ENCODE data around the gene ZC3H18. TPM values are rescaled to one million over a fixed set of nuclear protein-coding genes. Genes with fewer than 3 reads are reported as not detected.

The ZC3H18 gene
- total RNA-seq, 1 experiment from 2014 or later: 57.8 TPM

DNA sequence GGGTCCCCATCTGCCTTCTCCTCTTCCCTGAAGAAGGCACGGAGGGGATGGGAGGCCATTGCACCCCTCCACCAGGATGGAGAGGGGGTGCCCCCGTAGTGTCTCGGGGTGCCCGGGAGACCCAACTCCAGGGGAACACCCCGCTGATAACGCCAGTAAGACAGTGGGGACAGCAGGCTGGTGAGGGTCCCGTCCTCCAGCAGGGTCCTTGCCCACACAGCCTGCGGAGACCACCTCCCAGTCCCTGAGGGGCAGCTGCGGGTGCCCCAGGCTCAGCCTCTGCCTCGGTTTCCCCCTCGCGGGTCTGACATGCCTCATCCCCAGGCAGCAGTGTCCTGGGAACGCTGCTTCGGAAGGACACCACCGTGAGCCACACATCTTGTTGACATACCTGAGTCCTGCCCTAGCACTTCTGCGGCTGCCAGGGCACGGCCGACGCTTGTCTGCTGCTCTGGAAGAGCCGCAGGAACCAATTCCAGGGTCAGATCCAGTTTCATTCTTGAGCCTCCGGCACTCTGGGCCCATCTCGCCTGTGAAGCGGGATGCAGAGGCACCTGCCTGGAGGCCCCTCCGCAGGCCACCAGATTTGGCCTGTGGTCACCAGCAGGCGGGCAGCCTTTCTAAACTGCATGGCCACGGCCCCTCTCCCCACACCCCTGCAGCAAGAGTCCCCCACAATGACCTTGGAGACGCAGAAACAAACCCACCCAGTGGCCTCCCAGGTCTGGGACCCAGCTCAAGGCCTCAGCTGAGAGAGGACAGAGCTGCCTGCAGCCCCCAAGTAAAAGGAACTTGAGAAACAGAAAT lies 39.9 kb upstream of the ZC3H18 start:
- no peaks in the 10 kb centered on the region for H3K9me3 ChIP-seq (ENCODE audit: control insufficient read depth in 1 of 2, insufficient read depth in 1 of 2, low read depth in 1 of 2, low read length in 2 of 2)
- H3K27ac ChIP-seq (ENCODE audit: low read depth, low read length): no peak overlapping the region
- no peak overlapping the region for H2AFZ ChIP-seq (ENCODE audit: low read depth, low read length, poor library complexity, severe bottlenecking)
- POLR2A ChIA-PET: no interaction called here
- H3K9ac ChIP-seq (ENCODE audit: low read length): no peak overlapping the region
- peaks cover 4 to 16% of the 10 kb centered on the region in 2 experiments for H3K4me1 ChIP-seq (ENCODE audit: control insufficient read depth in 1 of 2, insufficient read depth in 2 of 2, low read length in 2 of 2)
- no peak for DNase-seq (ENCODE audit: low read depth, low spot score)
- no peak overlapping the region for H3K4me2 ChIP-seq (ENCODE audit: low read length)
- intact Hi-C loops (cut with micrococcal nuclease): no loop called here
- H4K20me1 ChIP-seq (ENCODE audit: insufficient read depth): no peaks in the 10 kb centered on the region
- H3K36me3 ChIP-seq (ENCODE audit: control insufficient read depth in 1 of 2, insufficient read depth in 2 of 2, low read length in 2 of 2): peaks cover 0 to 2% of the 10 kb centered on the region in 2 experiments; a peak in 1 of 4 replicates
- RAD21 ChIA-PET (ENCODE audit: low non-redundant PET in 1 of 2, low total read pairs in 2 of 2, uncharacterized antibody in 2 of 2, unreplicated experiment in 2 of 2): no interaction called here
- TF ChIP-seq POLR2A (IDR thresholded peaks at IDR 0.05; ENCODE audit: borderline replicate concordance, extremely low read depth, insufficient read depth, insufficient read length) (no peak), RAD21 (IDR thresholded peaks at IDR 0.05; ENCODE audit: low read depth) (no peak), EGR1 (IDR thresholded peaks at IDR 0.05; ENCODE audit: low read depth) (no peak), ZFX (IDR thresholded peaks at IDR 0.05) (no peak), YY1 (IDR thresholded peaks at IDR 0.05; ENCODE audit: extremely low read depth, insufficient replicate concordance, low read depth, low read length) (no peak), TCF7L2 (IDR thresholded peaks at IDR 0.05; ENCODE audit: borderline replicate concordance, extremely low read depth, insufficient read depth, insufficient read length) (no peak), FOSL1 (IDR thresholded peaks at IDR 0.05; ENCODE audit: low read depth) (no peak), POLR2AphosphoS5 (IDR thresholded peaks at IDR 0.05; ENCODE audit: low read depth, low read length) (no peak), SRF (IDR thresholded peaks at IDR 0.05; ENCODE audit: low read depth) (no peak), ZNF274 (IDR thresholded peaks at IDR 0.05; ENCODE audit: low read depth, low read length) (no peak), SIN3A (IDR thresholded peaks at IDR 0.05; ENCODE audit: low read depth) (no peak), EZH2phosphoT487 (IDR thresholded peaks at IDR 0.05; ENCODE audit: borderline replicate concordance) (no peak), CBX3 (IDR thresholded peaks at IDR 0.05; ENCODE audit: low read depth) (no peak), ELF1 (IDR thresholded peaks at IDR 0.05; ENCODE audit: borderline replicate concordance, low read depth) (no peak), CEBPB (IDR thresholded peaks at IDR 0.05; ENCODE audit: low read depth) (no peak)
- TF ChIP-seq, protein P1, sequence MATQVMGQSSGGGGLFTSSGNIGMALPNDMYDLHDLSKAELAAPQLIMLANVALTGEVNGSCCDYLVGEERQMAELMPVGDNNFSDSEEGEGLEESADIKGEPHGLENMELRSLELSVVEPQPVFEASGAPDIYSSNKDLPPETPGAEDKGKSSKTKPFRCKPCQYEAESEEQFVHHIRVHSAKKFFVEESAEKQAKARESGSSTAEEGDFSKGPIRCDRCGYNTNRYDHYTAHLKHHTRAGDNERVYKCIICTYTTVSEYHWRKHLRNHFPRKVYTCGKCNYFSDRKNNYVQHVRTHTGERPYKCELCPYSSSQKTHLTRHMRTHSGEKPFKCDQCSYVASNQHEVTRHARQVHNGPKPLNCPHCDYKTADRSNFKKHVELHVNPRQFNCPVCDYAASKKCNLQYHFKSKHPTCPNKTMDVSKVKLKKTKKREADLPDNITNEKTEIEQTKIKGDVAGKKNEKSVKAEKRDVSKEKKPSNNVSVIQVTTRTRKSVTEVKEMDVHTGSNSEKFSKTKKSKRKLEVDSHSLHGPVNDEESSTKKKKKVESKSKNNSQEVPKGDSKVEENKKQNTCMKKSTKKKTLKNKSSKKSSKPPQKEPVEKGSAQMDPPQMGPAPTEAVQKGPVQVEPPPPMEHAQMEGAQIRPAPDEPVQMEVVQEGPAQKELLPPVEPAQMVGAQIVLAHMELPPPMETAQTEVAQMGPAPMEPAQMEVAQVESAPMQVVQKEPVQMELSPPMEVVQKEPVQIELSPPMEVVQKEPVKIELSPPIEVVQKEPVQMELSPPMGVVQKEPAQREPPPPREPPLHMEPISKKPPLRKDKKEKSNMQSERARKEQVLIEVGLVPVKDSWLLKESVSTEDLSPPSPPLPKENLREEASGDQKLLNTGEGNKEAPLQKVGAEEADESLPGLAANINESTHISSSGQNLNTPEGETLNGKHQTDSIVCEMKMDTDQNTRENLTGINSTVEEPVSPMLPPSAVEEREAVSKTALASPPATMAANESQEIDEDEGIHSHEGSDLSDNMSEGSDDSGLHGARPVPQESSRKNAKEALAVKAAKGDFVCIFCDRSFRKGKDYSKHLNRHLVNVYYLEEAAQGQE (IDR thresholded peaks at IDR 0.05; ENCODE audit: low read depth): no peak
- TF ChIP-seq, protein P2, sequence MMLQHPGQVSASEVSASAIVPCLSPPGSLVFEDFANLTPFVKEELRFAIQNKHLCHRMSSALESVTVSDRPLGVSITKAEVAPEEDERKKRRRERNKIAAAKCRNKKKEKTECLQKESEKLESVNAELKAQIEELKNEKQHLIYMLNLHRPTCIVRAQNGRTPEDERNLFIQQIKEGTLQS (IDR thresholded peaks at IDR 0.05): no peak
- TF ChIP-seq, protein P3, sequence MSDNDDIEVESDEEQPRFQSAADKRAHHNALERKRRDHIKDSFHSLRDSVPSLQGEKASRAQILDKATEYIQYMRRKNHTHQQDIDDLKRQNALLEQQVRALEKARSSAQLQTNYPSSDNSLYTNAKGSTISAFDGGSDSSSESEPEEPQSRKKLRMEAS (IDR thresholded peaks at IDR 0.05): no peak
- TF ChIP-seq, protein P4, sequence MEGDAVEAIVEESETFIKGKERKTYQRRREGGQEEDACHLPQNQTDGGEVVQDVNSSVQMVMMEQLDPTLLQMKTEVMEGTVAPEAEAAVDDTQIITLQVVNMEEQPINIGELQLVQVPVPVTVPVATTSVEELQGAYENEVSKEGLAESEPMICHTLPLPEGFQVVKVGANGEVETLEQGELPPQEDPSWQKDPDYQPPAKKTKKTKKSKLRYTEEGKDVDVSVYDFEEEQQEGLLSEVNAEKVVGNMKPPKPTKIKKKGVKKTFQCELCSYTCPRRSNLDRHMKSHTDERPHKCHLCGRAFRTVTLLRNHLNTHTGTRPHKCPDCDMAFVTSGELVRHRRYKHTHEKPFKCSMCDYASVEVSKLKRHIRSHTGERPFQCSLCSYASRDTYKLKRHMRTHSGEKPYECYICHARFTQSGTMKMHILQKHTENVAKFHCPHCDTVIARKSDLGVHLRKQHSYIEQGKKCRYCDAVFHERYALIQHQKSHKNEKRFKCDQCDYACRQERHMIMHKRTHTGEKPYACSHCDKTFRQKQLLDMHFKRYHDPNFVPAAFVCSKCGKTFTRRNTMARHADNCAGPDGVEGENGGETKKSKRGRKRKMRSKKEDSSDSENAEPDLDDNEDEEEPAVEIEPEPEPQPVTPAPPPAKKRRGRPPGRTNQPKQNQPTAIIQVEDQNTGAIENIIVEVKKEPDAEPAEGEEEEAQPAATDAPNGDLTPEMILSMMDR (IDR thresholded peaks at IDR 0.05 in 2 of 3, conservative IDR thresholded peaks at IDR 0.05 in 1 of 3; ENCODE audit: borderline replicate concordance in 1 of 3, insufficient read depth in 1 of 3, low read depth in 2 of 3, low read length in 2 of 3): no peak
- no peak overlapping the region for H3K4me3 ChIP-seq (replicated peaks in 1 of 2; ENCODE audit: low read depth in 1 of 2, low read length in 2 of 2)
- H3K79me2 ChIP-seq (ENCODE audit: insufficient read depth, low read length): peaks cover 6% of the 10 kb centered on the region; the same call in 1 of the 2 replicates
- no TSS peak for BruUV-seq (replicated peaks)
- H3K27me3 ChIP-seq (ENCODE audit: insufficient read depth, low read length): no peaks in the 10 kb centered on the region
- no peaks in the 10 kb centered on the region for H3K9me2 ChIP-seq (ENCODE audit: insufficient read depth)
- ATAC-seq: no peak
- CTCF ChIA-PET: no interaction called here
